Activated naive CD8-positive, alpha-beta T cell treated with anti-CD3 and anti-CD28 coated beads, Interleukin-2, amount 50 U/mL, for 24 hours (primary cell): ENCODE data around the gene RIT1.

Experiments used
- ATAC-seq: fragments of 150-1000 bp; cut with Tn5 transposase; one replicate; pipeline ENCODE4 v1.10.0; 2021
- DNase-seq: peaks from one replicate; pipeline ENCODE4 v3.0.0; 2021
- H3K27ac Mint-ChIP-seq: one replicate; pipeline ENCODE4 v1.8.0; 2021; ENCODE audit warnings: mild to moderate bottlenecking, mixed read lengths
- H3K27me3 Mint-ChIP-seq: one replicate; pipeline ENCODE4 v1.8.0; 2021; ENCODE audit warnings: mixed read lengths
- H3K36me3 Mint-ChIP-seq: one replicate; pipeline ENCODE4 v1.8.0; 2021; ENCODE audit warnings: low read depth, mixed read lengths
- H3K4me1 Mint-ChIP-seq: one replicate; pipeline ENCODE4 v1.8.0; 2021; ENCODE audit warnings: mixed read lengths
- H3K4me3 Mint-ChIP-seq: one replicate; pipeline ENCODE4 v1.8.0; 2021; ENCODE audit warnings: mild to moderate bottlenecking, moderate library complexity, mixed read lengths
- H3K9me3 Mint-ChIP-seq: one replicate; pipeline ENCODE4 v1.8.0; 2021; ENCODE audit warnings: mixed read lengths

Gene RIT1

GRCh38 chr1:155890251-155890650 is 20.9 kb downstream of the RIT1 start:
- Mint-ChIP-seq H3K4me3 (no peak overlapping the region), H3K27ac (no peak overlapping the region), H3K36me3 (no peaks in the 10 kb centered on the region), H3K27me3 (no peaks in the 10 kb centered on the region), H3K9me3 (no peaks in the 10 kb centered on the region), H3K4me1 (peaks cover 13% of the 10 kb centered on the region)
- ATAC-seq = no peak
- no peak for DNase-seq

DNA sequence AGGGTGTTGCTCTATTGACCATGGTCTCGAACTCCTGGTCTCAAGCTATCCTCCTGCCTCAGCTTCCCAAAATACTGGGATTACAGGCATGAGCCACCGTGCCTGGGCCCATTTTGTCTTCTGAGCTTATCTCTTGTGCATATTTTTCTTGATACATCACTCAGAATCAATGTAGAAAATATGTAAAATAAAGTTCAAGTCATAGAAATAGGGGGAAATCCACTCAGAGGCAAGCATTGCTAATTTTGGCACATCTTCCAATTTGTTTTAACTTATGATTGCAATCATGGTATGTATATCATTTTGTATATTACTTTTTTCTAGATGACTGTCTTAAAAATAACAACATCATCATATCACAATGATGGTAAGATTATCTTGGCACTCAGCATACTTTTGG is 21.6 kb downstream of the RIT1 start:
- no peak for DNase-seq
- no peak overlapping the region for H3K4me3 Mint-ChIP-seq
- no peaks in the 10 kb centered on the region for H3K27me3 Mint-ChIP-seq
- H3K9me3 Mint-ChIP-seq = no peaks in the 10 kb centered on the region
- no peak overlapping the region for H3K27ac Mint-ChIP-seq
- H3K4me1 Mint-ChIP-seq = peaks cover 13% of the 10 kb centered on the region
- no peak for ATAC-seq
- H3K36me3 Mint-ChIP-seq = no peaks in the 10 kb centered on the region

DNA sequence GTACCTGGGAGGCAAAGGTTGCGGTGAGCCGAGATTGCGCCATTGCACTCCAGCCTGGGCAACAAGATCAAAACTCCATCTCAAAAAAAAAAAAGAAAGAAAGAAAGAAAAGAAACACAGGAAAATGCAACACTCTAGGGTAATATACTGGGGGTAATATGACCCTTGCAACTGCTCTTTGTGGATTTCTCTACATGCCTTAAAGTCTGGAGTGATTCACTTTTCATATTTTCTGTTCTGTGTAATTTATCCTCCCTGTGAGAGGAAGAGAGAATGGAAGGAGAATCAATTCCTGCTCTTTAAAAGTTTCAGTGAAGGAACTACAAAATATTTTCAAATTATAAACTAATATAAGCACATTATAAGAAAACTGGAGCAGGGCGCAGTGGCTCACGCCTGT is 22.7 kb downstream of the RIT1 start:
- Mint-ChIP-seq H3K27me3 (no peaks in the 10 kb centered on the region), H3K9me3 (no peaks in the 10 kb centered on the region), H3K27ac (no peak overlapping the region), H3K4me3 (no peak overlapping the region), H3K36me3 (no peaks in the 10 kb centered on the region), H3K4me1 (peaks cover 6% of the 10 kb centered on the region)
- no peak for DNase-seq
- ATAC-seq = no peak

- Mint-ChIP-seq H3K27ac (no peak overlapping the region), H3K36me3 (no peaks in the 10 kb centered on the region), H3K27me3 (no peaks in the 10 kb centered on the region), H3K4me3 (no peak overlapping the region), H3K9me3 (no peaks in the 10 kb centered on the region), H3K4me1 (no peaks in the 10 kb centered on the region)
- ATAC-seq (no peak), DNase-seq (no peak)
Measured at GRCh38 chr1:155884982-155885381, 26.2 kb downstream of the RIT1 start.

GRCh38 chr1:155884031-155884960 is 26.9 kb downstream of the RIT1 start:
- Mint-ChIP-seq H3K4me3 (no peak overlapping the region), H3K27me3 (no peaks in the 10 kb centered on the region), H3K4me1 (no peaks in the 10 kb centered on the region)

DNA sequence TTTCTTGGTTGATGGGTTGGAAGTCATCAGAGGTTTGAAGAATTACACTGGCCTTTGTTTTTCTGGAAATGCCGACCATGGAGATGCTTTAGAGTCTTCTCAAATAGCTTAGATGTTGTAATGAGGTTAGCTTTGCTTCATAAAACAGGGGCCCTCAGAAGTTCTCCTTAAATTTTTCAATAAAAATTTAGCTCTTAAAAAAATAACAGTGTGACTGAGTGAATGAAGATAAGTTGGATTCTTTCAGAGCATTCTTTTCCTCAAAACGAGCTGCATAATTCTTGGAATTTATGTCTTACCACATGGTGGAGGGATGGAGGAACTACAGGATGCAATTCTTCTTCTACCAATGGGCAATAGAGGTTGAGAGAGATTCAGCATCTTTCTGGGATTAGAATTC is 28.4 kb downstream of the RIT1 start:
- no peaks in the 10 kb centered on the region for H3K27me3 Mint-ChIP-seq
- DNase-seq = no peak
- H3K4me1 Mint-ChIP-seq = no peaks in the 10 kb centered on the region
- no peak overlapping the region for H3K4me3 Mint-ChIP-seq
- H3K9me3 Mint-ChIP-seq = no peaks in the 10 kb centered on the region
- H3K36me3 Mint-ChIP-seq = no peaks in the 10 kb centered on the region
- no peak overlapping the region for H3K27ac Mint-ChIP-seq
- no peak for ATAC-seq

More at GRCh38 chr1:155884031-155884960, 26.9 kb downstream of the RIT1 start:
- no peak overlapping the region for H3K27ac Mint-ChIP-seq
- H3K36me3 Mint-ChIP-seq = no peaks in the 10 kb centered on the region
- DNase-seq (no peak), ATAC-seq (no peak)
- H3K9me3 Mint-ChIP-seq = no peaks in the 10 kb centered on the region

DNA sequence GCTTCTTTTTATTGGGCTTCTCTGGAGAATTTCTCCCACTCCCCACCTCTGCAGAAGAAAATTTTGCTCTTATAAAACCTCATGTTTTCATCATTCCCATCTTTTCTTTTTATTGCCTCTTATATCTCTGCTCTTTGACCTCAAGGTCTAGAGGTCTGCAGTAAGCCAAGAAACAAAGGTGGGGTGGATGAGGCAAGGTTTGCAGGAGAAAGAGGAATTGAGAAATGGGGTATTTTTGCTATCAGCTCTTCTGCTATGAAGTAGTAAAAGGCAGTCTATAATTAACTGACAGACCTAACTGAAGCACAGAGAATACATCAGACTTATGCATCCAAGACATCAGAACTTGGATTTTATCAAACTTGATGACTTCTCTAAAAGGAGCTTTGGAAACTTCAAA is 28.9 kb downstream of the RIT1 start:
- Mint-ChIP-seq H3K27ac (no peak overlapping the region), H3K27me3 (no peaks in the 10 kb centered on the region), H3K36me3 (no peaks in the 10 kb centered on the region)

GRCh38 chr1:155880950-155881349 is 30.2 kb downstream of the RIT1 start:
- no peaks in the 10 kb centered on the region for H3K27me3 Mint-ChIP-seq

More for the DNA sequence above, 28.9 kb downstream of the RIT1 start:
- DNase-seq = no peak
- Mint-ChIP-seq H3K9me3 (no peaks in the 10 kb centered on the region), H3K4me1 (no peaks in the 10 kb centered on the region), H3K4me3 (no peak overlapping the region)
- no peak for ATAC-seq

GRCh38 chr1:155880251-155880650 is 30.9 kb downstream of the RIT1 start:
- no peaks in the 10 kb centered on the region for H3K36me3 Mint-ChIP-seq
- no peak overlapping the region for H3K27ac Mint-ChIP-seq
- no peaks in the 10 kb centered on the region for H3K4me1 Mint-ChIP-seq
- no peaks in the 10 kb centered on the region for H3K9me3 Mint-ChIP-seq
- DNase-seq = no peak
- ATAC-seq = no peak
- H3K4me3 Mint-ChIP-seq = no peak overlapping the region
- H3K27me3 Mint-ChIP-seq = no peaks in the 10 kb centered on the region

More at GRCh38 chr1:155880950-155881349, 30.2 kb downstream of the RIT1 start:
- DNase-seq = no peak
- no peaks in the 10 kb centered on the region for H3K9me3 Mint-ChIP-seq
- no peaks in the 10 kb centered on the region for H3K36me3 Mint-ChIP-seq
- H3K4me3 Mint-ChIP-seq = no peak overlapping the region
- H3K27ac Mint-ChIP-seq = no peak overlapping the region
- no peaks in the 10 kb centered on the region for H3K4me1 Mint-ChIP-seq
- no peak for ATAC-seq

DNA sequence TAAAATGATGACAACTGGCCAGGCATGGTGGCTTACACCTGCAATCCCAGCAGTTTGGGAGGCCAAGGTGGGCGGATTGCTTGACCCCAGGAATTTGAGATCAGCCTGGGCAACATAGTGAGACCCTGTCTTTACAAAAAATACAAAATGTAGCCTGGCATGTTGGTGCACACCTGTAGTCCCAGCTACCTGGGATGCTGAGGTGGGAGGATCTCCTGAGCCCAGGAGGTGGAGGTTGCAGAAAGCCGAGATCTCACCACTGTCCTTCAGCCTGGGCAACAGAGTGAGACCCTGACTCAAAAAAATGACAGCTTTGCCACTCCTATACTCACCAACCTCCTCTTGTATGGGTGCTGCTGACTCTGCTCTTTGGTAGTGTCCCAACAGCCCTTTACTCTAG is 33.2 kb downstream of the RIT1 start:
- ATAC-seq (no peak), DNase-seq (no peak)
- no peaks in the 10 kb centered on the region for H3K36me3 Mint-ChIP-seq
- no peak overlapping the region for H3K4me3 Mint-ChIP-seq
- H3K27me3 Mint-ChIP-seq = no peaks in the 10 kb centered on the region
- H3K27ac Mint-ChIP-seq = no peak overlapping the region
- H3K9me3 Mint-ChIP-seq = no peaks in the 10 kb centered on the region
- H3K4me1 Mint-ChIP-seq = no peaks in the 10 kb centered on the region

- no peaks in the 10 kb centered on the region for H3K4me1 Mint-ChIP-seq
- no peaks in the 10 kb centered on the region for H3K9me3 Mint-ChIP-seq
- H3K4me3 Mint-ChIP-seq = no peak overlapping the region
- no peak overlapping the region for H3K27ac Mint-ChIP-seq
- ATAC-seq (no peak), DNase-seq (no peak)
- H3K27me3 Mint-ChIP-seq = no peaks in the 10 kb centered on the region
- no peaks in the 10 kb centered on the region for H3K36me3 Mint-ChIP-seq
Measured at GRCh38 chr1:155873860-155874259, 37.3 kb downstream of the RIT1 start.

- no peaks in the 10 kb centered on the region for H3K9me3 Mint-ChIP-seq
- H3K27ac Mint-ChIP-seq = peak overlapping the region; percentile 27
- DNase-seq (no peak), ATAC-seq (no peak)
- no peaks in the 10 kb centered on the region for H3K4me1 Mint-ChIP-seq
- no peak overlapping the region for H3K4me3 Mint-ChIP-seq
- H3K27me3 Mint-ChIP-seq = no peaks in the 10 kb centered on the region
- H3K36me3 Mint-ChIP-seq = no peaks in the 10 kb centered on the region
Measured at GRCh38 chr1:155872527-155872926, 38.6 kb downstream of the RIT1 start.

DNA sequence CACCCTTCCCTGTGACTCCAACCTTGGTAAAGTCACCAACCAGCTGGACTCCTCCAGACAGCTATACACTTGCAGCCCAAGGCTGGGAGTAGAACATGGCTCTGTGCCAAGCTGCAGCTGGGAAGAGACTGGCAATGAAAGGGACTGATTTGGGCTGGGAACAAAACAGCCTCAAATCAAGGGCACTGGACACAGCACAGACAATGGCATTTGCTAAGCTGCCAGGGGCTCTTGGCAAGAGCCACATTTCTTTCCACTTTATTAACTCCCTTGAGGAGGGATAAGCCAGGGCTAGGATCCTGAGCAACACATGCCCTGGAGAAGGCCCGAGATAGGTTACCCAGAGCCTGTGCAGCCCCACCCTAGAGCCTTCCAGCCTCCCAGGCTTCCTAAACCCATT is 39.8 kb downstream of the RIT1 start:
- ATAC-seq (no peak), DNase-seq (no peak)
- H3K27me3 Mint-ChIP-seq = no peaks in the 10 kb centered on the region
- H3K4me1 Mint-ChIP-seq = no peaks in the 10 kb centered on the region
- no peak overlapping the region for H3K4me3 Mint-ChIP-seq
- H3K36me3 Mint-ChIP-seq = no peaks in the 10 kb centered on the region
- no peak overlapping the region for H3K27ac Mint-ChIP-seq
- H3K9me3 Mint-ChIP-seq = no peaks in the 10 kb centered on the region

- Mint-ChIP-seq H3K9me3 (no peaks in the 10 kb centered on the region), H3K27me3 (no peaks in the 10 kb centered on the region), H3K4me3 (no peak overlapping the region), H3K4me1 (no peaks in the 10 kb centered on the region), H3K36me3 (no peaks in the 10 kb centered on the region), H3K27ac (no peak overlapping the region)
- no peak for ATAC-seq
- DNase-seq = no peak
Measured at GRCh38 chr1:155867766-155868165, 43.4 kb downstream of the RIT1 start.

DNA sequence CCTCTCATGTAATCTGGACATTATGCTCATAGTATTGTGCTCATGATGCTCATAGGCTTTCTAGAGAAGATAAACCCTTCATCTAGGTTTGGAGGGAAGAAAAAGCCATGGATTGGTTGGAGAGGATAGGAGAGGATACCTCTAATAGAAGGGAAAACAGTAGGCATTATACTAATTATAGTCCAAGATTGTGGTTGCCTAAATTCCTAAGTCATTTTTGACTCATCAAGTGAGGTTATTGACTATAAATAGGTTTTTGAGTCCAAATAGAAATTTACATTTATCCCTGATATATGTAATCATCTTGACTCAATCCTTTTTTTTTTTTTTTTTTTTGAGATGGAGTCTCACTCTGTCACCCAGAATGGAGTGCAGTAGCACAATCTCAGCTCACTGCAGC is 46.8 kb downstream of the RIT1 start:
- Mint-ChIP-seq H3K4me3 (no peak overlapping the region), H3K27ac (no peak overlapping the region), H3K36me3 (no peaks in the 10 kb centered on the region), H3K4me1 (peaks cover 17% of the 10 kb centered on the region), H3K27me3 (no peaks in the 10 kb centered on the region), H3K9me3 (no peaks in the 10 kb centered on the region)
- DNase-seq = no peak
- ATAC-seq = no peak
